ENCODE results near the gene LELP1. TPM values are rescaled to one million over a fixed set of nuclear protein-coding genes. Genes with fewer than 3 reads are reported as not detected.
"Not testable (repeated sequence)": the region's sequence is repeated elsewhere in the genome, so short reads cannot be mapped to it uniquely, and the experiment has no call there.

Gene LELP1
- polyA plus RNA-seq, 3 donors = not detected

DNA sequence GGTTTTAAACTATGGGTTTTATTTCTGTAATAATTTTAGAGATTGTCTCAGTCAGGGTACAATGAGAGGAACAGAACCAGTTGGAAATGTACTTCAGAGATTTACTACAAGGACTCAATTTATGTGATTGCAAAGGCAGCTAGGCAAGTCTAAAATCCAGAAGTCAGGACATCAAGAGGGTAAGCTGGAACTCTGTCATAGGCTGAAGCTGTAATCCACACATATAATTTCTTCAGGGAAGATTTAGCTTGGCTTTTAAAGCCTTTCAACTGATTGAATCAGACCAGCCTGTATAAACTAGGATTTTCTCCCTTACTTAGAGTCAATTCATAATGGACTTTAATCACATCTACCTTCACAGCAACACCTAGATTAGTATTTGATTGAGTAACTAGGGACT lies 24.3 kb upstream of the LELP1 start:
- Histone ChIP-seq H3K9me3 (replicated peaks in 1 of 2; ENCODE audit: control insufficient read depth in 1 of 2, insufficient read depth in 1 of 2, low read length in 2 of 2) (no peaks in the 10 kb centered on the region), H3K36me3 (replicated peaks in 1 of 2; ENCODE audit: control insufficient read depth in 1 of 2, insufficient read depth in 2 of 2, low read length in 2 of 2) (no peaks in the 10 kb centered on the region), H3K4me3 (replicated peaks in 1 of 3; ENCODE audit: low read depth in 2 of 3, low read length in 3 of 3) (no peak overlapping the region), H3K9ac (ENCODE audit: insufficient read depth, low read length, poor library complexity, severe bottlenecking) (no peak overlapping the region), H4K20me1 (ENCODE audit: insufficient read depth, low read length) (no peaks in the 10 kb centered on the region), H3K27ac (ENCODE audit: low read depth in 1 of 2, low read length in 2 of 2) (no peak overlapping the region), H3K79me2 (ENCODE audit: insufficient read depth, low read length) (no peaks in the 10 kb centered on the region), H3K4me2 (replicated peaks; ENCODE audit: extremely low read depth, low read length, poor library complexity, severe bottlenecking) (no peak overlapping the region), H2AFZ (ENCODE audit: insufficient read depth, low read depth, low read length, poor library complexity, severe bottlenecking) (no peak overlapping the region), H3K27me3 (ENCODE audit: control insufficient read depth in 2 of 2, insufficient read depth in 2 of 2, low read length in 2 of 2) (peaks cover 2 to 4% of the 10 kb centered on the region in 2 donors), H3K4me1 (ENCODE audit: control insufficient read depth in 1 of 2, insufficient read depth in 2 of 2, low read length in 2 of 2) (no peaks in the 10 kb centered on the region)
- Mint-ChIP-seq H3K9me3 (peaks cover 0 to 5% (median 2%) of the 10 kb centered on the region in 7 donors), H3K27ac (no peak overlapping the region), H3K27me3 (ENCODE audit: low read depth in 3 of 3) (peaks cover 9 to 18% (median 10%) of the 10 kb centered on the region in 3 donors), H3K4me3 (no peak overlapping the region), H3K4me1 (no peaks in the 10 kb centered on the region), H3K36me3 (no peaks in the 10 kb centered on the region)
- DNase-seq = no peak
- intact Hi-C loops (cut with micrococcal nuclease) = no loop called here
- TF ChIP-seq, protein P1, sequence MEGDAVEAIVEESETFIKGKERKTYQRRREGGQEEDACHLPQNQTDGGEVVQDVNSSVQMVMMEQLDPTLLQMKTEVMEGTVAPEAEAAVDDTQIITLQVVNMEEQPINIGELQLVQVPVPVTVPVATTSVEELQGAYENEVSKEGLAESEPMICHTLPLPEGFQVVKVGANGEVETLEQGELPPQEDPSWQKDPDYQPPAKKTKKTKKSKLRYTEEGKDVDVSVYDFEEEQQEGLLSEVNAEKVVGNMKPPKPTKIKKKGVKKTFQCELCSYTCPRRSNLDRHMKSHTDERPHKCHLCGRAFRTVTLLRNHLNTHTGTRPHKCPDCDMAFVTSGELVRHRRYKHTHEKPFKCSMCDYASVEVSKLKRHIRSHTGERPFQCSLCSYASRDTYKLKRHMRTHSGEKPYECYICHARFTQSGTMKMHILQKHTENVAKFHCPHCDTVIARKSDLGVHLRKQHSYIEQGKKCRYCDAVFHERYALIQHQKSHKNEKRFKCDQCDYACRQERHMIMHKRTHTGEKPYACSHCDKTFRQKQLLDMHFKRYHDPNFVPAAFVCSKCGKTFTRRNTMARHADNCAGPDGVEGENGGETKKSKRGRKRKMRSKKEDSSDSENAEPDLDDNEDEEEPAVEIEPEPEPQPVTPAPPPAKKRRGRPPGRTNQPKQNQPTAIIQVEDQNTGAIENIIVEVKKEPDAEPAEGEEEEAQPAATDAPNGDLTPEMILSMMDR (IDR thresholded peaks at IDR 0.05) = no peak

DNA sequence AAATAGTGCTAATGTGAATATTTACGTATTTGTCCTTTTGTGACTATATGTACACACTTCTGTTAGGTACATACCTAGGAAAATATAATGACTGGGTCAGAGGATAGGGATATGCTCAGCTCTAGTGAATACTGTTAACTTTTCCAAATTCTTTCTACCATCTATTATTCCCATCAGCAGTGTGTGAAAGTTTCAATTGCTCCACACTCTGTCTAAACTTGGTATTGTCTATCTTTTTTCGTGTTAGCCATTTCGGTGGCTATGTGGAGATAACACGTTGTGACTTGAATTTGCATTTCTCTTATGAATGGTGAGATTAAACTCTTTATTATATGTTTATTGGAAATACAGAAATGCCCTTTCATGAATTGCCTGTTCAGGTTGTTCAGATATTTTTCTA lies 22.7 kb upstream of the LELP1 start:
- no peak overlapping the region for H3K27ac Mint-ChIP-seq

DNA sequence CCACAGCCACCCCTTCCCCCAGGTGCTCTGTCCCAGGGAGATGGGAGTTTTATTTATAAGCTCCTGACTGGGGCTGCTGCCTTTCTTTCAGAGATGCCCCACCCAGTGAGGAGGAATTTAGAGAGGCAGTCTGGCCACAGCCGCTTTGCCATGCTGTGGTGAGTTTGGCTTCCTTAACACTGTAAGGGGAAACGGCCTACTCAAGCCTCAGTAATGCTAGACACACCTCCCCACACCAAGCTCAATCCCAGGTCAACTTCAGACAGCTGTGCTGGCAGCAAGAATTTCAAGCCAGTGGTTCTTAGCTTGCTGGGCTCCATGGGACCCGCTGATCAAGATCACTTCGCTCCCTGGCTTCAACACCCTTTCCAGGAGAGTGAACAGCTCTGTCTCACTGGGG lies 14.9 kb upstream of the LELP1 start:
- H3K9me3 ChIP-seq (replicated peaks in 1 of 2; ENCODE audit: control insufficient read depth in 1 of 2, insufficient read depth in 1 of 2, low read length in 2 of 2); H4K20me1 ChIP-seq (ENCODE audit: insufficient read depth, low read length); H3K27me3 ChIP-seq (ENCODE audit: control insufficient read depth in 2 of 2, insufficient read depth in 2 of 2, low read length in 2 of 2); H3K4me2 ChIP-seq (replicated peaks; ENCODE audit: extremely low read depth, low read length, poor library complexity, severe bottlenecking); H2AFZ ChIP-seq (ENCODE audit: insufficient read depth, low read depth, low read length, poor library complexity, severe bottlenecking); H3K4me3 ChIP-seq (replicated peaks in 1 of 3; ENCODE audit: low read depth in 2 of 3, low read length in 3 of 3); H3K27ac ChIP-seq (ENCODE audit: low read depth in 1 of 2, low read length in 2 of 2); H3K4me1 ChIP-seq (ENCODE audit: control insufficient read depth in 1 of 2, insufficient read depth in 2 of 2, low read length in 2 of 2); intact Hi-C loops (cut with micrococcal nuclease); H3K36me3 Mint-ChIP-seq; H3K36me3 ChIP-seq (replicated peaks in 1 of 2; ENCODE audit: control insufficient read depth in 1 of 2, insufficient read depth in 2 of 2, low read length in 2 of 2); H3K9ac ChIP-seq (ENCODE audit: insufficient read depth, low read length, poor library complexity, severe bottlenecking); H3K27ac Mint-ChIP-seq; DNase-seq; H3K79me2 ChIP-seq (ENCODE audit: insufficient read depth, low read length); H3K4me3 Mint-ChIP-seq; H3K4me1 Mint-ChIP-seq: not testable (repeated sequence)
- H3K9me3 Mint-ChIP-seq = peaks cover 2 to 16% (median 7%) of the 10 kb centered on the region in 7 donors
- peaks cover 10 to 37% (median 20%) of the 10 kb centered on the region in 3 donors for H3K27me3 Mint-ChIP-seq (ENCODE audit: low read depth in 3 of 3)
- 79% methylated on average over 2 of the region's 4 CpGs for WGBS (ENCODE audit: insufficient coverage)

More for the DNA sequence above, 22.7 kb upstream of the LELP1 start:
- Histone ChIP-seq H3K27ac (ENCODE audit: low read depth in 1 of 2, low read length in 2 of 2) (no peak overlapping the region), H3K79me2 (ENCODE audit: insufficient read depth, low read length) (no peaks in the 10 kb centered on the region), H4K20me1 (ENCODE audit: insufficient read depth, low read length) (no peaks in the 10 kb centered on the region), H3K36me3 (replicated peaks in 1 of 2; ENCODE audit: control insufficient read depth in 1 of 2, insufficient read depth in 2 of 2, low read length in 2 of 2) (no peaks in the 10 kb centered on the region), H3K9me3 (replicated peaks in 1 of 2; ENCODE audit: control insufficient read depth in 1 of 2, insufficient read depth in 1 of 2, low read length in 2 of 2) (no peaks in the 10 kb centered on the region), H3K9ac (ENCODE audit: insufficient read depth, low read length, poor library complexity, severe bottlenecking) (no peak overlapping the region), H3K4me1 (ENCODE audit: control insufficient read depth in 1 of 2, insufficient read depth in 2 of 2, low read length in 2 of 2) (no peaks in the 10 kb centered on the region), H2AFZ (ENCODE audit: insufficient read depth, low read depth, low read length, poor library complexity, severe bottlenecking) (no peak overlapping the region), H3K27me3 (ENCODE audit: control insufficient read depth in 2 of 2, insufficient read depth in 2 of 2, low read length in 2 of 2) (peaks cover 2 to 4% of the 10 kb centered on the region in 2 donors), H3K4me2 (replicated peaks; ENCODE audit: extremely low read depth, low read length, poor library complexity, severe bottlenecking) (no peak overlapping the region), H3K4me3 (replicated peaks in 1 of 3; ENCODE audit: low read depth in 2 of 3, low read length in 3 of 3) (no peak overlapping the region)
- peaks cover 6 to 16% (median 7%) of the 10 kb centered on the region in 3 donors for H3K27me3 Mint-ChIP-seq (ENCODE audit: low read depth in 3 of 3)
- no peaks in the 10 kb centered on the region for H3K4me1 Mint-ChIP-seq
- intact Hi-C loops (cut with micrococcal nuclease) = no loop called here
- no peak for DNase-seq
- WGBS (ENCODE audit: insufficient coverage) = no CpG with 5 or more reads among the region's 4 CpGs
- no peaks in the 10 kb centered on the region for H3K36me3 Mint-ChIP-seq
- H3K4me3 Mint-ChIP-seq = no peak overlapping the region
- H3K9me3 Mint-ChIP-seq = peaks cover 0 to 7% (median 4%) of the 10 kb centered on the region in 7 donors
- TF ChIP-seq, protein P1 (IDR thresholded peaks at IDR 0.05) = no peak

Data from CD14-positive monocyte (primary cell).